GM11168 (cell line): Measurements from ENCODE around the gene TFPT.
"Not testable (repeated sequence)": the region's sequence is repeated elsewhere in the genome, so short reads cannot be mapped to it uniquely, and the experiment has no call there.

Source experiments
- in situ Hi-C: fragments of 300-500 bp; cut with MboI; formaldehyde crosslinking; loops from one replicate; pipeline ENCODE4 v1.12.0; 2022; ENCODE audit warnings: low sequenced_read_pairs; ENCODE audit not compliant: unreplicated experiment

The TFPT gene

DNA sequence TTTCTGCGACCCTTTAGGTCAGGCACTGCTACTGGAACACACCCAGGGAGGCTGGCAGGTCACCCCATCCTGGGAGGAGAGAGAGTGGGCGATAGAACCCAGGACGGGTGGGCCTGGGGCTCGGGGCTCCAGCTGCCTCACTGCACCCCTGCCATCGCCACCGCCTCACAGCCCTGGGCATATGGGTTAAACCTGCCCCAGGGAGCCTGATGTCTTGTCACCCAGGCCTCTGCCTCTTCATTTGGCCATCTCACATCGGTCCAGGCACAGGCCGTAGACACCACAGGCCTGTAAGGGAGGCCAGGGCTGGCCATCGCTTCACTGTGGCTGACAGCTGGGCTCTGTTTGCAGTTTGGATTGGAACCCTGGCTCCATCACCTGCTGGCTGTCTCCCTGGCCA, 10.3 kb upstream of the TFPT start:
- in situ Hi-C loops, result no loop called here

DNA sequence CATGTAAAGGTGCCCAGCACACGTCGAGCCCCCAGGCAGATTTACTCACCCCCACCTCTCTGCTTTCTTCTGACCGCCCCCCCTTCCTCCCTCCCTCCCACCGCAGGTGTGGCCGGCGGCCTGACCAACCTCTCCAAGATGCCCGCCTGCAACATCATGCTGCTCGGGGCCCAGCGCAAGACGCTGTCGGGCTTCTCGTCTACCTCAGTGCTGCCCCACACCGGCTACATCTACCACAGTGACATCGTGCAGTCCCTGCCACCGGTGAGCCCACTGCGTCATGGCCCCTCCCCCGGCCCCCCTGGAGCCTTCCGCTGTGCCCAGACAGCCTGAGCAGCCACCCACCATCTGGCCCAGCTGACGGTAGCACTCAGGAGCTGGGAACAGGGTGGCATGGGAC, 8.9 kb upstream of the TFPT start:
- in situ Hi-C loops, result loop anchor here (25.0 kb wide), 1 partner anchor 1988 kb away; the partner anchor contains the start of gene ZNF787

DNA sequence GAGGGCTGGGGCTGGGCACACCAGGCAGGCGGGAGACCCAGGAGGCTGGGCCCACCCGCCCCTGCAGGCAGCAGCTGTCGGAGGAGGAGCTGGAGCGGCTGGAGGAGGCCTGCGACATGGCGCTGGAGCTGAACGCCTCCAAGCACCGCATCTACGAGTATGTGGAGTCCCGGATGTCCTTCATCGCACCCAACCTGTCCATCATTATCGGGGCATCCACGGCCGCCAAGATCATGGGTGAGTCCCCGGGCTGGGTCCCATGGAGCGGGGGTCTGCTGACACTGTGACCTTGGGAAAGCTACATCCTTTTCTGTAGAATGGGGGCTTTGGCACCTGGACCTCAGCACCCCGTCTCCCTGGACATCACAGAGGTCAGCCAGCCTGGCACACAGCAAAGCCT, 8.2 kb upstream of the TFPT start:
- in situ Hi-C loops, result loop anchor here (25.0 kb wide), 1 partner anchor 1989 kb away; the partner anchor contains the start of gene ZNF787

DNA sequence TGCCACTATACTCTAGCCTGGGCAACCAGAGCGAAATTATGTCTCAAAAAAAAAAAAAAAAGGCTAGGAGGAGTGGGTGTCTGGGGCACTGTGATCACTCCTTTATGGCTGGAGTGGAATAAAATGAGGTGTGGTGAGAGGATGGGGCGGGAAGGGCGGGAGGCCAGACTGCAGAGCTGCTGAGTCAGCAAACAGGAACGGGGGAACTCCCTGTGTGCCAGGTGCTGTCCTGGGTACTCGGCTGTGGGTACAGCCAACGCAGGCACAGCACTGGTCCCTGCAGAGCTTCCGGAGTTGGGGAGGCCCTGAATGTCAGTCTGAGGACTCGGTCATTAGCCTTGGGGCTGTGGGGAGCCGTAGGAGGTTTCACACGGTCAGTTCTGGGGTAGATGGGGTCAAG, 5.8 kb upstream of the TFPT start:
- in situ Hi-C loops, result loop anchor here (25.0 kb wide), 1 partner anchor 1991 kb away; the partner anchor contains the start of gene ZNF787

DNA sequence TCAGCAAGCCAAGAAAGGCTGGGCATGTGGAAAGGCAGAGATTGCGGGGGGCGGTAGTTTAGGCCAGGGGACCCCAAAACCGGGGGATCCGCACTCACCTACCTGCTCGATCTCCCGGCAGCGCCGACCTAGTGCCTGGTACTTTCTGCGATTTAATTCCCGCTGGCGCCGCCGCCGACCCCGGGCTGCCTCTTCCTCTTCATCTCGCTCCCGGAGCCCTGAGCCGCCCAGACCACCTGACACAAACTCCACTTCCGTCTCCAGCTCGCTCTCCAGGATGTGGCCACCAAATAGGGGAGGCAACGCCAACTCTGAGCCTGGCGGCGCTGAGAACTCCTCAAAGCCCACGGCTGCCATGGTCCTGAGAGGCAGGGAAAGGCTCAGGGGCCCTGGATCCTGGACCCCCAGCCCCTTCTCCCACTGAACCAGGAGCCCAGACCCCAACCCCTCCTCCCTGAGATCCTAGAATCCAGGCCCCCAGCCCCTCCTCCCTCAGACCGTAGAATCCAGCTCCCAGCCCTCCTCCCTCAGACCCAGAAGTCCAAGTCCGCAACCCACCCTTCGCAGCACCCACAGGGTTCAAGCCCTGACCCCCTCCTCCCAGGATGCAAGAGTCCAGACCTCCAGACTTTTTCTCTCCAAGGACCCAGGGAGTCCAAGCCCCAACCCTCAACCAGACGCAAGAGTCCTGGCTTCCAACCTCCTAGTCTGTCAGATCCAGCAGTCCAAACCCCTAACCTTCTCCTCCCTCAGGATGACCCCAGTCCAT, 933 bp downstream of the TFPT start:
- in situ Hi-C loops, result loop anchor here (25.0 kb wide), 1 partner anchor 1998 kb away; the partner anchor contains the start of gene ZNF787

DNA sequence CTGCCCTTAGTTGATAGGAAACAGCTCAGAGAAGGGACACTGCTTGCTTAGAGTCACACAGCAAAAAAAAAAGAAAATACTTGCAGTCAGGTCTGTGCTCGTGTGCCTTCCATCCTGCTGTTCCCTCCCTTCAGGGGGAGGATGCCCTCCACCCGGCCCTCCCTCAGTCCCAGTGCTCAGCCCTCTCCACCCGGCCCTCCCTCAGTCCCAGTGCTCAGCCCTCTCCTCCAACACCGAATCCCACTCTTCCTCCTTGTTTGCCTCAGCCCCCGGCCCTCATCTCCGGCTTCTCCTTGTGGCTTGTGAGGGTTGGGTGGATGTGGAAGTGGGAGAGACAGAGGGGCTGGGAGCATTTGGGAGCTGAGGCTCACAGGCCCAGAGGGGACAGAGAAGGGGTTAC, 5.8 kb downstream of the TFPT start:
- in situ Hi-C loops, result loop anchor here (25.0 kb wide), 1 partner anchor 2003 kb away; the partner anchor contains the start of gene ZNF787

DNA sequence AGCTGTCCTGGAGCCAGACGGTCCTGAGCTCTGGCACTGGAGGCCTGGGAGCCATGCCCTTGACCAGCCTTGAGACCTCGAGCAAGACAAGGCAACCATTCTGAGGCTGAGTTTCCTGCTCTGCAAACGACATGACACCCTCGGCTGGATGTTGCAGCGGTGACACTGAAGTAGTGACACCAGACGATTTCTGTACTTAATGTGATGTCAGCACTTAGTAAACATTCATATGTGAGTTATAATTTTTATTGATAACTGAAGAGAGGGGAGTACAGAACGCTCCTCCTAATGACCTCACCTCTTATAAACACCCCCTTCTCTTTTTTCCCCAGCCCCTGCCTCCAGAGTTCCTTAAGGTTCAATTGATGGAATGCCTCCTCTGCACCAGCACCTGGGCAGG, 7.0 kb downstream of the TFPT start:
- in situ Hi-C loops, result loop anchor here (25.0 kb wide), 1 partner anchor 2004 kb away; the partner anchor contains the start of gene ZNF787

DNA sequence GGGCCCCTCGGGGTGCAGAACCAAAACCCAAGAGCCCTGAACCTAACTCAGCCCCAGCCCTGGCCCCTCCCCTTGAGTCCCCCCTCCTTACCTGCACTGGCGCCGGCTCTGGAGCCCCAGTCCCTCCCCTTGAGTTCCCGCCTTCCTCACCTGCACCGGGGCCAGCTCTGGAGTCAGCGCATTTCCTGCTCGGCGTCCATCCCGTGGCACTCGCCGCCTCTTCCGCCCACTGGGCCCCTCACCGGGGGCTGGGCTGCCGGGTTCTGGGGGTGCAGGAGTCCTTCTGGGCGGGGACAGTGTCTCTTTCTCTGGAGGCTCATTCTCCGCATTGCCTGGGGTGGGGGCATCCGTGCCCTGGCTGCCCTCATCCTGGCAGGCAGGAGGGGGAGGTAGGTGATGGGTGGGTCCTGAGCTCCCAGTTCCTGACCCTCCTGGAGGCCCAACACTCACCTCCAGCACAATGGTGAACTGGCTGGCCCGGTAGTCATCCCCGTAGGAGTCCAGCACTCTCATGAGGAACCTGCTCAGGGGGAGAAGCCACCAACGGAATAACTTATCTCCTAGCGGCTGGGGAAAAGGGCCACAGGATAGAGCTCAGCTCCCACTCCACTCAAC, 7.5 kb downstream of the TFPT start:
- in situ Hi-C loops, result loop anchor here (25.0 kb wide), 1 partner anchor 2004 kb away; the partner anchor contains the start of gene ZNF787

DNA sequence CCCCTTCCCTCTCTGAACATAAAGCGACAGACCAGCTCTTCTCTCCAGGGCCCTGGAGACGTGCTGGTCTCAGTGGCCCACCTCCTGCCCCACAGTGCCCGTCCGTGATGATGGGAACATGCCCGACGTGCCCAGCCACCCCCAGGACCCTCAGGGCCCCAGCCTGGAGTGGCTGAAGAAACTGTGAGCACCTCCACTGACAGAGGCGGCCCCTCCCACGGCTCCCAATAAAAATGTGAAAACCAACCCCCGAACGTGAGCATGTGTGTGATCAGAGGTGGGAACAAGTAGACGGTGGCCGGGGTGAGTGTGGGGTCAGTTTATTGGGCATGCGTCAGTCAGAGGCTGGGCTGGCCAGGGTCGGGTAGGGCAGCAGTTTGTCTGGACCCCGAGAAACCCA, 8.7 kb downstream of the TFPT start:
- in situ Hi-C loops, result loop anchor here (25.0 kb wide), 1 partner anchor 2006 kb away; the partner anchor contains the start of gene ZNF787

DNA sequence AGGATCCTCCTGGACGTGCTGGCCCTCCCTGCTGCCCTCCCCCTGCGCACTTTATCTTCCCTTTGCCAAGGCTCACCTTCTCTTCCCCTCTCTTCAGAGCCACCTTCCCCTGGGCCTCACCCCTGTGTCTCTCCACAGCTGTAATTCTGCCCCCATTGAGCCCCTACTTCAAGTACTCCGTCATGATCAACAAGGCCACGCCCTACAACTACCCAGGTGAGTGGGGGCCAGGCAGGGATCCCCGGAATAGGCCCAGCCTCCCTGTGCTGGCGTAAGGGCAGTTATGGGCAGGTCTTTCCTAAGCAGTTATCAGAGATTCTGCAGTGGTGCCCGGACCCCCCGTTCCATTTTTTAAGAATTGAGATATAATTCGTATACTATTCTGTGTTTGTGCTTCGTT, 9.7 kb downstream of the TFPT start:
- in situ Hi-C loops, result loop anchor here (25.0 kb wide), 1 partner anchor 2007 kb away; the partner anchor contains the start of gene ZNF787

DNA sequence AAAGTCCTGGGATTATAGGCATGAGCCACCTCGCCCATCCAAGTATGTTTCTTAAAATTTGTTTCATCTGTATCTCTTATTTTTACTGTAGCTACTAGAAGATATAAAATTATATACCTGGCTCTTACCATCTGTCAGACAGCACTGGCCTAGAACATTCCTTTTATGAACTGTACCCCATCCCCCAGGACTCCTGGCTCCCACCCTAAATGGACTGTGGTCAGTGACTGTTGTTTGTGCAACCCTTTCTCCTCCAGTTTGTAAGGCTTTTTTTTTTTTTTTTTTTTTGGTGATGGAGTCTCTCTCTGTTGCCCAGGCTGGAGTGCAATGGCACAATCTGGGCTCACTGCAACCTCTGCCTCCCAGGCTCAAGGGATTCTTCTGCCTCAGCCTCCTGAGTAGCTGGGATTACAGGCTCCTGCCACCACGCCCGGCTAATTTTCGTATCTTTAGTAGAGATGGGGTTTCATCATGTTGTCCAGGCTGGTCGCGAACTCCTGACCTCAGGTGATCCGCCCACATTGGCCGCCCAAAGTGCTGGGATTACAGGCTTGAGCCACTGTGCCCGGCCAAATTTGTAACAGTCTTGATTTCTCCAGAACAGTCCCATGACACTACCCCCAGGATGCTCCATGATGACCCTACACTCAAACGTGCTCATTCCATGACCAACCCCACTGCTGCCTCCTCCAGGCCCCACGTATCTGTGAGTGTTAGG, 10.3 kb downstream of the TFPT start:
- in situ Hi-C loops, result loop anchor here (25.0 kb wide), 1 partner anchor 2007 kb away; the partner anchor contains the start of gene ZNF787

DNA sequence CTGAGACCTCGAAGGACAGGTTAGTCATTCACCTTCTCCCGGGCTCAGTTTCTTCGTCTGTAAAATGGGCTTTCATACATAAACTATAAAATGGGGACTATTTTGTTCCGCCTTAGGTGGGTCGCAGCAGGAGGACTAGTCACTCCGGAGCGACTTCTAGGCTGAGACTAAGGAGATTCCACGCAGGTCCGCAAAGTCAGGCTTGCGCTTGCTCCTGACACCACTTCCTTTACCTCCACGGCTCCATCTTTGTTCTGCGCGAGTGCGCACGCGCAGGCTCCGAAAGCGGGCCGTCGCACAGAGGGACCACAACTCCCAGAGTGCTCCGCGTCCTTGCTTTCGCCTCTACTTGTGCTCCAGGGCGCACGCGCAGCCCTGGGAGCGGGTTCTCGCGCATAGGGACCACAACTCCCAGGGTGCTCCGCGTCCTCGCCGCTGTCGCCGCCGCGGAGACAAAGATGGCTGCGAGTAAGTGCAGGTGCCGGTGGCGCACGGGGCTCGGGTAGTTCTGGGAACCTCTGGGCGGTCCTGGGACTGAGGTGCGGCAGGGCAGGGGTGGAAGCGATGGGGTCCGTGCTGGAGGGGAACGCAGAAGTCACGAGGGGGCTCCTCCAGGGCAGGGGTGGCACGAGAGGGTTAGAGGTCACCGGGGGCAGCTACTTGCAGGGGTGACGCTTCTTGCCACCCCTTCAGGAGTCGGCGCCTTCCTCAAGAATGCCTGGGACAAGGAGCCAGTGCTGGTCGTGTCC, 12.9 kb downstream of the TFPT start, which contains the start of gene NDUFA3:
Gene NDUFA3 (plus strand): TSS at position 435 of the 749 bp plus-strand sequence. CDS start 24 bp downstream, at position 459.
- in situ Hi-C loops, result loop anchor here (25.0 kb wide), 1 partner anchor 2010 kb away; the partner anchor contains the start of gene ZNF787

DNA sequence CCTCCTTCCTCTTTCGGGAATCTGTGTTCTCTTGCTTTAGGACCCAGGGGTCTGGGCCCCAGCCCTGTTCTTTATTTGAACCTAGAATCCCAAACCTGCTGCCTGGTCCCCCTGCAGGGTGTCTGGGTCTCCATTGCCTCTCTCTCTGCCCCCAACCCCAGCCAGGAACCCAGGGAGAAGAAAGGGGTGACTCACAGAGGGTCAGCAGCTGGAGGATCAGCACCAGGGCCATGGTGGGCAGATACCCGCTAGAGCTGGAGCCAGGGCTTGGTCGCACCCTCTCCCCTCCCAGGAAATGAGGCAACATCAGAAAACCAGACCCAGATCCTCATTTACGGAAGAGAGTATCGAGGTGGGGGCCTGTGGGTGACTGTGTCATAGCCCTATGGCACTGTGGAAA, 14.9 kb downstream of the TFPT start, which contains the start of gene OSCAR:
Gene OSCAR (minus strand): TSS at position 243 of the 400 bp plus-strand sequence. CDS start 11 bp downstream, at position 232.
- in situ Hi-C loops, result loop anchor here (25.0 kb wide), 1 partner anchor 2012 kb away; the partner anchor contains the start of gene ZNF787

DNA sequence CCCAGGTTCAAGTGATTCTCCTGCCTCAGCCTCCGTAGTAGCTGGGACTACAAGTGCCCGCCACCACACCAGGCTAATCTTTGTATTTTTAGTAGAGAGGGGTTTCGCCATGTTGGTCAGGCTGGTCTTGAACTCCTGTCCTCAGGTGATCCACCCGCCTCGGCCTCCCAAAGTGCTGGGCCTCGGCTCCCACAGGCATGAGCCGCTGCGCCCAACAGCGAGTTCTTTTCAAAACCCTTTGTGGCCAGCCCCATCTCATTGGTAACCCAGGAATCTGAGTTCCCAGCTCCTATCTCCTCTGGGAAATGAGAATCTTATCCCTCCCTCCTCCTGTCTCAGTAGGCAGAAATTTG, 15.6 kb downstream of the TFPT start:
- in situ Hi-C loops, result loop anchor here (25.0 kb wide), 1 partner anchor 2012 kb away; the partner anchor contains the start of gene ZNF787

DNA sequence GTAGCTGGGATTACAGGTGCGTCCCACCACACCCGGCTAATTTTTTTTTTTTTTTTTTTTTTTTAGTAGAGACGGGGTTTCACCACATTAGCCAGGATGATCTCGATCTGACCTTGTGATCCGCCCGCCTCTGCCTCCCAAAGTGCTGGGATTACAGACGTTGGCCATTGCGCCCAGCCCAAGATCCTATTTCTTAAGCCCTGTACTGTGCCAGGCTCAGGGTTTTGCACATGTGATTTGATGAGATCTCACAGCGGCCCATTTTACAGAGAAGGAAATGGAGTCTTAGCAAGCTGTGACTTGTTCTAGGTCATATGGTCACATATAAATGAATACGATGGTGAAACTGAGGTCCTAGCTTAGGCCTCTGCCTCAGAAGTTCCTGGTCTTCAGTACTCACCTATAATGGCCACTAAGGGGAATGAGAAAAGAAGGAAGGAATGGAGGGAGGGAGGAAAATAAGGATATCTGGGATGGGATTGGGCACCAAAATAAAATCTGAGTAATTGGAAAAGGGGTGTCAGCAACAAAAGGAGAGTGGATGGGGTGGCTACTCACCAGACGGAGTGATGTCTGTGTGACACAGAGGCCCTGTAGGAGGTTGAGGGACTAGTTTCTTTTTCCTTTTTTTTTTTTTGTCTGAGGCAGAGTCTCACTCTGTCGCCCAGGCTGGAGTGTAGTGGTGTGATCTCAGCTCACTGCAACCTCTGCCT, 16.1 kb downstream of the TFPT start:
- in situ Hi-C loops, result no loop called here

DNA sequence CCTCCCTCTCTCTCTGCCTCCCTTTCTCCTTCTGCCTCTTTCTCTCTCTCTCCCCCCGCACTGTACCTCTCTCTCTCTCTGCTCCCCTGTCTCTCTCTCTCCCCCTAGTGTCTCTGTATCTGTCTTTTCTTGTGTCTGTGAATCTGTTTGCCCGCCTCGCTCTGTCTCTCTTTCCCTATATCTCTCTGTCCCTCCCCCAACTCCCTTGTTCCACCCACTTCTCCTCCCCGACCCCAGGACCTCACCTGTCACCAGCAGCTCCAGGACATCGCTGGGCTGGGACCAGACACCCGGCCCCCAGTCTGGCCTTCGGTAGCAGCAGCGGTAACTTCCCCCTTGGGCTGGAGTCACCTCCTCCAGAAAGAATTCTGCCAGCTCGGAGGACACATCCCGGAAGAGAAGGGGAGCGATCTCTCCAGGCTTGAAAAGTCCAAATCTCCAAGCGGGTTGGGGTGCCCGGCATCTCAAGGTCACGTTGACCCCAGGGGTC, 18.8 kb downstream of the TFPT start:
- in situ Hi-C loops, result no loop called here

DNA sequence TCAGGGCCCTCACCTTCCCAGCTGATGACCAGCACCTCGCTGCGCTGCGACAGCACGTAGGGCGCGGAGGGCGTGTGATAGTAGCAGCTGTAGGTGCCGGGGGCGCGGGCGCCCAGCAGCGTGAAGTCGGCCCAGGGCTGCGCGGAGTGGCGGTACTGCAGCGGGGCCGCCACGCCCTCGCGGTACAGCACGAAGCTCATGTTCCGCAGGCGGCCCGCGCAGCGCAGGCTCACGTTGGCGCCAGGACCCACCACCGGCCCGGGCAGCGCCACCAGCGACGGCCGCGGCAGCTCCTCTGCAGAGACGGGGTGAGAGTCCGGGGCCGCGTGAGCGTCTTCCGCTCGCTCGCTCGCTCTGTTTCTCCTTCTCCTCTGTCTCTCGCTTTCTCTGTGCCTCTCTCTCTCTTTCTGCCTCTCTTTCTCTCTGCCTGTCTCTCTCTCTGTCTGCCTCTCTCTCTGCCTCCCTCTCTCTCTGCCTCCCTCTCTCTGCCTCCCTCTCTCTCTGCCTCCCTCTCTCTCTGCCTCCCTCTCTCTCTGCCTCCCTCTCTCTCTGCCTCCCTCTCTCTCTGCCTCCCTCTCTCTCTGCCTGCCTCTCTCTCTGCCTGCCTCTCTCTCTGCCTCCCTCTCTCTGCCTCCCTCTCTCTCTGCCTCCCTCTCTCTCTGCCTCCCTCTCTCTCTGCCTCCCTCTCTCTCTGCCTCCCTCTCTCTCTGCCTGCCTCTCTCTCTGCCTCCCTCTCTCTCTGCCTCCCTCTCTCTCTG, 19.4 kb downstream of the TFPT start:
- in situ Hi-C loops, result not testable (repeated sequence)
